Endodermal cell (in vitro differentiated cells): ENCODE results near the gene CFAP251. TPM values are rescaled to one million over a fixed set of nuclear protein-coding genes. Genes with fewer than 3 reads are reported as not detected.

Experiments used
- DNase-seq: peaks from one replicate; pipeline ENCODE4 v3.0.0-alpha.2; 2017
- H3K27ac ChIP-seq: 2 replicates; pipeline ENCODE4 v1.5.1; 2013; ENCODE audit warnings: mild to moderate bottlenecking, low read depth, low read length, moderate library complexity
- H3K27me3 ChIP-seq: 2 replicates; pipeline ENCODE4 v1.6.1; 2013; ENCODE audit warnings: mild to moderate bottlenecking, low read length, moderate library complexity; ENCODE audit not compliant: insufficient read depth, control insufficient read depth, poor library complexity, severe bottlenecking
- H3K36me3 ChIP-seq: 2 replicates; pipeline ENCODE4 v1.7.0; 2013; ENCODE audit warnings: mild to moderate bottlenecking, low read length, moderate library complexity; ENCODE audit not compliant: control insufficient read depth, insufficient read depth
- H3K4me1 ChIP-seq: one replicate; pipeline ENCODE4 v1.7.0; 2013; ENCODE audit warnings: low read length; ENCODE audit not compliant: control insufficient read depth, insufficient read depth
- H3K4me3 ChIP-seq: 2 replicates; pipeline ENCODE4 v1.5.1; 2013; ENCODE audit warnings: mild to moderate bottlenecking, low read length, moderate library complexity
- H3K9ac ChIP-seq: 2 replicates; pipeline ENCODE4 v1.6.1; 2013; ENCODE audit warnings: mild to moderate bottlenecking, low read length, moderate library complexity; ENCODE audit not compliant: poor library complexity, severe bottlenecking; ENCODE audit errors: extremely low read depth
- H3K9me3 ChIP-seq: 2 replicates; pipeline ENCODE4 v1.6.1; 2013; ENCODE audit warnings: mild to moderate bottlenecking, low read length, moderate library complexity; ENCODE audit not compliant: control insufficient read depth
- H3K27ac Mint-ChIP-seq: 2 replicates; pipeline ENCODE4 v1.8.0; 2020; ENCODE audit warnings: mixed read lengths
- H3K27me3 Mint-ChIP-seq: 2 replicates; pipeline ENCODE4 v1.8.0; 2021; ENCODE audit warnings: mild to moderate bottlenecking, mixed read lengths; ENCODE audit not compliant: insufficient read depth
- H3K36me3 Mint-ChIP-seq: 2 replicates; pipeline ENCODE4 v1.8.0; 2020; ENCODE audit warnings: low read depth, mixed read lengths
- H3K4me1 Mint-ChIP-seq: 2 replicates; pipeline ENCODE4 v1.8.0; 2020; ENCODE audit warnings: mixed read lengths
- H3K4me3 Mint-ChIP-seq: 2 replicates; pipeline ENCODE4 v1.8.0; 2020; ENCODE audit warnings: mild to moderate bottlenecking, moderate library complexity, mixed read lengths
- H3K9me3 Mint-ChIP-seq: 2 replicates; pipeline ENCODE4 v1.8.0; 2020; ENCODE audit warnings: mild to moderate bottlenecking, mixed read lengths
- CTCF ChIP-seq: fragments of 200-600 bp; sonication (generic); conservative IDR thresholded peaks from 2 replicates; pipeline ENCODE4 v1.5.0; 2021; ENCODE audit warnings: antibody characterized with exemption, mild to moderate bottlenecking
- WGBS, 2 experiments: methylation state at CpG; one replicate each; pipeline versions ENCODE4 v1.1.5 to v1.1.7; 2013; ENCODE audit warnings: missing lambda C conversion rate in 2 of 2, mixed read lengths in 1 of 2; ENCODE audit not compliant: insufficient coverage in 1 of 2, insufficient read length in 1 of 2; 5-methylcytosine and 5-hydroxymethylcytosine counted together
- total RNA-seq, 2 donors: library from RNA; stranded (reverse); fragmentation: NEBNext Ultra II Directional in 1 of 2; extraction: Animal tissue kit (Norgen Biotek cat#: 25700) in 1 of 2; gene quantifications; 2 replicates in 1 of 2; 3 replicates in 1 of 2; pipeline ENCODE4 v1.2.1, GENCODE V29; 2021

CFAP251 gene
- total RNA-seq, 2 donors from 2014 or later: 3.4 to 11.2 TPM

DNA sequence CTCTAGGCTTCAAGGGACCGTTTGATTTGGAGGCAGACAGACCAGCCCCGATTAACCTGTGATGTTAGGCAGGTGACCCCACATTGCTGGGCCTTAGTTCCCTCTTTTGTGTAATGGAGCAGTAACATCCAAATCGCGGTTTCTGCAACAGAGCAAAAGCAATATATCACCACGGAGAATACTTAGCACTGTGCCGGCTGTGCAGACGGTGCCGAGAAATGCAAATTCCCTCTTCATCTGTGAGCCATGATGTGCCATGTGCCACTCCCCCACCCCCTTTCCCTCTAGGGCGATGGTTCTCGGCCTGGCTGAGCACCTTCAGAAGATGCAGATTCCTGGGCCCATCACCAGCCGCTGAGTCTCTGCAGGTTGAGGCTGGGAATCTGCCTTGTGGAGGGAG, 114.2 kb downstream of the CFAP251 start:
- Mint-ChIP-seq H3K4me1 (peaks cover 2% of the 10 kb centered on the region), H3K27ac (no peak overlapping the region), H3K36me3 (peaks cover 28% of the 10 kb centered on the region), H3K4me3 (no peak overlapping the region), H3K27me3 (no peaks in the 10 kb centered on the region), H3K9me3 (no peaks in the 10 kb centered on the region)
- Histone ChIP-seq H3K4me3 (no peak overlapping the region), H3K27ac (no peak overlapping the region), H3K4me1 (no peaks in the 10 kb centered on the region), H3K27me3 (no peaks in the 10 kb centered on the region), H3K9me3 (no peaks in the 10 kb centered on the region), H3K36me3 (peaks cover 24% of the 10 kb centered on the region), H3K9ac (no peak overlapping the region)
- no peak for TF ChIP-seq CTCF
- WGBS, 2 experiments: 92 to 93% methylated on average over 7 to 11 of the region's 11 CpGs
- DNase-seq: no peak

- no peak overlapping the region for H3K4me3 Mint-ChIP-seq
- no peak overlapping the region for H3K27ac ChIP-seq
- no peaks in the 10 kb centered on the region for H3K27me3 Mint-ChIP-seq
- H3K27me3 ChIP-seq: no peaks in the 10 kb centered on the region
- no peaks in the 10 kb centered on the region for H3K4me1 Mint-ChIP-seq
- peak overlapping the region; percentile 11 for H3K27ac Mint-ChIP-seq
- H3K9me3 ChIP-seq: no peaks in the 10 kb centered on the region
- H3K4me1 ChIP-seq: no peaks in the 10 kb centered on the region
- no peak for DNase-seq
- TF ChIP-seq CTCF: no peak
- H3K36me3 Mint-ChIP-seq: peaks cover 38% of the 10 kb centered on the region
- H3K9me3 Mint-ChIP-seq: no peaks in the 10 kb centered on the region
- WGBS, 2 experiments: 96 to 100% methylated on average over 2 to 8 of the region's 8 CpGs
- no peak overlapping the region for H3K9ac ChIP-seq
- no peak overlapping the region for H3K4me3 ChIP-seq
- peaks cover 36% of the 10 kb centered on the region for H3K36me3 ChIP-seq
Observed at GRCh38 chr12:122035292-122035691, 116.9 kb downstream of the CFAP251 start.

- Histone ChIP-seq H3K27me3 (no peaks in the 10 kb centered on the region), H3K9me3 (no peaks in the 10 kb centered on the region), H3K27ac (no peak overlapping the region), H3K4me3 (no peak overlapping the region), H3K4me1 (no peaks in the 10 kb centered on the region), H3K9ac (no peak overlapping the region), H3K36me3 (peaks cover 39% of the 10 kb centered on the region)
- 95 to 96% methylated on average over 6 of the region's 6 CpGs for WGBS, 2 experiments
- Mint-ChIP-seq H3K9me3 (no peaks in the 10 kb centered on the region), H3K4me3 (no peak overlapping the region), H3K4me1 (no peaks in the 10 kb centered on the region), H3K27ac (no peak overlapping the region), H3K36me3 (peaks cover 47% of the 10 kb centered on the region), H3K27me3 (no peaks in the 10 kb centered on the region)
- DNase-seq: no peak
- no peak for TF ChIP-seq CTCF
Observed at GRCh38 chr12:122036153-122036552, 117.8 kb downstream of the CFAP251 start.
